ENCODE measurements around the gene IFNL2.
"Not testable (repeated sequence)": the region's sequence is repeated elsewhere in the genome, so short reads cannot be mapped to it uniquely, and the experiment has no call there.

The IFNL2 gene

DNA sequence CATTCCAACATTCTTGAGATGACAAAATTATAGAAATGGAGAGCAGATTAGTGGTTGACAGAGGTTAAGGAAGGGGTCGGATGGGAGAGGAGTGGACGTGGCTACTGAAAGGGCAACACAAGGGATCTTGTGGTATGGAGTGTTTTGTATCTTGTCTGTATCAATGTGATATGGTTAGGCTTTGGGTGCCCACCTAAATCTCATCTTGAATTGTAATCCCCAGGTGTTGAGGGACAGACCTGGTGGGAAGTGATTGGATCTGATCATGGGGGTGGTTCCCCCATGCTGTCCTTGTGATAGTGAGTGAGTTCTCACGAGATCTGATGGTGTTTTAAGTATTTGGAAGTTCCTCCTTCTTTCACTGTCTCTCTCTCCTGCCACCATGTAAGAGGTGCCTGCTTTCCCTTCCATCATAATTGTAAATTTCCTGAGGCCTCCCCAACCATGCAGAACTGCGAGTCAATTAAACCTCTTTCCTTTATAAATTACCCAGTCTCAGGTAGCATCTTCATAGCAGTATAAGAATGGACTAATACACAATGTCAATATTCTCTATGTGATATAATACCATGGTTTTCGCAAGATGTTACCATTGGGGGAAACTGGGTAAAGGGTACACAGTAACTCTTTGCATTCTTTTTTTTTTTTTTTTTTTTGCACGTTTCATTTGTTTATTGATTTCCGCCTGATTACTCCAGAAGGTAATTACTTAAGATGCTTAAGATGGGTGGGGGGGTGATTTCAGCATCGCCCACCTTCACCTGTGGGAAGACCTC lies 14.6 kb upstream of the IFNL2 start:
- DNase-seq (ENCODE audit: low spot score) = no peak

DNA sequence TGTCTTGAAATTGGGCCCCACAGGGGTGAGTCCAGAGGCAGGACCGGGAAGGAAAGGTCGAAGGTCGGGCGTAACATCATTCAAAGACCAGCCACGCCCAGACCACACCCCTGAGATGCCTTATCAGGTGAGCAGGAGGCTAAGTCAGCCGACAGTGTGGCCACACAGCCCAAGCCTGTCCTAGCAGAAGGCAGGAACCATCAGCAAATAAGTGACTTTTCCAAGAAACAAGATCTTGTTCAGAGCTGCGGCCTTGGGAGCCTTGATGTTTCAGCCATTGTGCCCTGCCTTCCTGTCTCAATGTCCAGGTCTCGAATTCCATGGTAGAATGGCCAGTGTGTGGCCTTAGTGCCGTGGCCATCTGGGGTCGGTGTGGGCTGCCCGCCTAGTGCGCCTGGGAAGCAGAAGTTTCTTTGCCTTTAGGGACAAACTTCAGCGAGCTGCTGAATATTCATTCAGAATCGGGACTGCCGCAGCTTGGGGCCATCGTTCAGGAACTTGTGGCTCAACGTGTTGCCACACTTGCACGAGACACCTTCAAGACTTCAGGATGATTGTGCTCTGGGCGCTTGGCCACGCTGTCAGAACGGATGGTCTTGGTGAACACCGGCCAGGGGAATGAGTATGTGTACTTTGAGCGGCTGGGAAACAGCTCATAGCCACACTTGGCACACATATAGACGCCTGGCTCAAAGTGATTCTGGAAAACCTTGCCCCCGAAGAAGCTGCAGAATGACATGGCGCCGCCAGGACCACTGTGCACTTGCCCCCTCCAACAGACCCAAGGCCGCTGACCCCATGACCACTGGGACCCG lies 13.5 kb upstream of the IFNL2 start:
- DNase-seq (ENCODE audit: low spot score) = no peak

GRCh38 chr19:39257227-39257626 lies 11.0 kb upstream of the IFNL2 start:
- no peak for DNase-seq (ENCODE audit: low spot score)

- DNase-seq (ENCODE audit: low spot score) = no peak
Observed at GRCh38 chr19:39261704-39262103, 6.5 kb upstream of the IFNL2 start.

DNA sequence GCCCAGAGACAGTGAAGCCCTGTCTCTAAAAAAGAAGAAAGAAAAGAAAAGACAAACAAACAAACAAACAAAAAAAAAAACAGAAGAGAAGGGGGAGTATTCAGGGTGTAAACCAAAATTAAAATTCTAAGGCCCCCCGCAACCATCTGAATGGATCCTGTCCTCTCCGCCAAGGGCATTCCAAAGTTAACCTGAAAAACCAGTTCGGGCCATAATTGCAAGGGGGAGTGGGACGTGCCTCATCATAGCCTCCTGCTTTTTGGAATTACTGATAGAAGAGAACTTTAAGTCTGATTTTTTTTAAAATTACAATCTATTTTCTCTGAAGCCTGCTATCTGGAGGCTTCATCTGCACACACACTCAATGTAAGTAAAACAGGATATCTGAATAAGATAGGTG lies 5.7 kb upstream of the IFNL2 start:
- DNase-seq (ENCODE audit: low spot score) = no peak

GRCh38 chr19:39263912-39264305 lies 4.3 kb upstream of the IFNL2 start:
- no peak for DNase-seq (ENCODE audit: low spot score)

DNA sequence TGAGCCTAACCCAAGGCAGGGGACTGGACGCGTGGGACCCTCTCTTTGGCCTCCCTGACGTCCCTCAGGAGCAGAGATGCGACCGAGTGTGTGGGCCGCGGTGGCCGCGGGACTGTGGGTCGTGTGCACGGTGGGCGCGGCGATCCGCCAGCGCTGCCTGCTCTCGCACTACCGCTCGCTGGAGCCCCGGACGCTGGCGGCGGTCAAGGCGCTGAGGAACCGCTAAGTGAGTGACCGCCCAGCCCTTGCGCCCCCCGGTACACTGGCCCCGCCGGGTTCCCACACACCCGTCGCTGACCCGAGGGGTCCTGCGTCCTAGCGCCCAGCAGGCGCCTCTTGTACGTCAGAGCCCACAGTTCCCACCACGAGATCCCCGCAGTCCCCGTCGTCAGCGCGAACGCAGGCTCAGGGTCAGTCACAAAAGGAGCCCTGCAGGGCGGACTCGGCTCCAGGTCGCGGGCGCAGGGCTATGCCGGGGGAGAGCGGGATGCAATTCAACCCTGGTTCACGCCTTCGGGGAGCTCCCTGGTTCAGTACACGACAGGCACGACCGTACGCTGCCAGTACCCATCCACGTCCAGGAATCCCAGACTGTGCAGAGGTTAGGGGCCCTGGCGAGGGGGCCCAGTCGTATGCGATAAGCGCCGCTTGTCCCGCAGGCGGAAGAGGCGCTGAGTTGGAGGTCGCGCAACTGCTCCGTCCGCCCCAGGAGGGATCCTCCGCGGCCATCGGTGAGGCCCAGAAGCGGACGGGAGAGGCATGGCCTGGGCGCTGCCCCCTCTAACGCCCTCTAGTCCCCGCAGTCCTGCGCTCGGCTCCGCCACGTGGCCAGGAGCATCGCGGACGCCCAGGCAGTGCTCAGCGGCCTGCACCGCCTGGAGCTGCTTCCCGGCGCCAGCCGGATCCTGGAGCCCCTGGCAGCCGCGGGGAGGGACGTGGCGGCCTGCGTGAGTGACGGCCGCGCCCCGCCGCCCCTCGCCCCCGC lies 3.6 kb upstream of the IFNL2 start:
- no peak for DNase-seq (ENCODE audit: low spot score)

- no peak for DNase-seq (ENCODE audit: low spot score)
Observed at GRCh38 chr19:39265321-39265916, 2.8 kb upstream of the IFNL2 start.

DNA sequence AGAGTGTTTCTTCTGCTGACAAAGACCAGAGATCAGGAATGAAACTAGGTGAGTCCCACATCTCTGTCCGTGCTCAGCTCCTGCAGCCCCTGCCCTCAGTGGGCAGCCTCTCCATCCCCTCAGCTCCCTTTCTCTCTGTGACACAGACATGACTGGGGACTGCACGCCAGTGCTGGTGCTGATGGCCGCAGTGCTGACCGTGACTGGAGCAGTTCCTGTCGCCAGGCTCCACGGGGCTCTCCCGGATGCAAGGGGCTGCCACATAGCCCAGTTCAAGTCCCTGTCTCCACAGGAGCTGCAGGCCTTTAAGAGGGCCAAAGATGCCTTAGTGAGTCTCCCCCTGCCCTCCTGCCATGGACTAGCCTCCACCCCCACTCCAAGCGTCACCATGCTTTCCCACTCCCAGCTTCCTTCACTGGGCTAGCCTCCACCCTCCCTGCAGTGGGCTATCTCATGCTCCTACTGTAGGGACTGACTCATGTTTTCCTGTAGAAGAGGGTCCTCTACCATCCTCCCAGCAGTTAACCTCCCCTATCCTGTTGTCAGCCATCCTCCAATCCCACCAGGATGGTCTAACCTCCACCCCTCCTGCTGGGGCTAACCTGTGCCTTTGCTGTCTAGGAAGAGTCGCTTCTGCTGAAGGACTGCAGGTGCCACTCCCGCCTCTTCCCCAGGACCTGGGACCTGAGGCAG lies 481 bp downstream of the IFNL2 start:
- DNase-seq (ENCODE audit: low spot score) = not testable (repeated sequence)

- DNase-seq (ENCODE audit: low spot score) = not testable (repeated sequence)
Observed at GRCh38 chr19:39269369-39269768, 1.2 kb downstream of the IFNL2 start.

DNA sequence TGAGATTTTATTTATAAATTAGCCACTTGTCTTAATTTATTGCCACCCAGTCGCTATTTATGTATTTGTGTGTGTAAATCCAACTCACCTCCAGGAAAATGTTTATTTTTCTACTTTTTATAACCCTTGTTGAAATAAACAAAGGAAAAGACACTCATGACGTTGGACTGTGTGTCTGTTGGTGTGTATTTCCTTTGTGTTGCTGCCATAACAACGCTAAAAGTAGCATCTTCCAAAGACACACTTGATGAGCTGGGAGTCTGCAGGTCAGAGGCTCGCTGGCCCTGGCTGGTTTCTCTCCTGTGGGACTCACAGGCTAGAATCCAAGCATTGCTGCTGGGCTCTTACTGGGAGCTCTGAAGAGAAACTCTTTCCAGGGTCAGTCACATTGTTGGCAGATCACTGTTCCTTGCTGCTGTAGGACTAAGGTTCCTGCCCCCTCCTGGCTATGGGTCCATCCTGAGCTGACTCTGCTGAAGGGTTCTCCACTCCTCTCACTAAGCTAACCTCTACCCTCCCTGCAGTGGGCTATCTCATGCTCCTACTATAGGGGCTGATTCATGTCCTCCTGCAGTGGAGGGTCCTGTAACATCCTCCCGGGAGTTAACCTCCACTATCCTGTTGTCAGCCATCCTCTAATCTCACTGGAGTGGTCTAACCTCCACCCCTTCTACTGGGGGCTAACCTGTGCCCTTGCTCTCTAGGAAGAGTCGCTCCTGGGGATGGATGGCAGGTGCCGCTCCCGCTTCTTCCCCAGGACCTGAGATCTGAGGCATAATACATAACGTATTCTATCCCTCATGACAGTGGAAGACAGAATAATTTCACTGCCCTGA lies 2.1 kb downstream of the IFNL2 start:
- no peak for DNase-seq (ENCODE audit: low spot score)

GRCh38 chr19:39273859-39274258 lies 5.7 kb downstream of the IFNL2 start:
- not testable (repeated sequence) for DNase-seq (ENCODE audit: low spot score)

- DNase-seq (ENCODE audit: low spot score) = no peak
Observed at GRCh38 chr19:39275578-39275977, 7.4 kb downstream of the IFNL2 start.

DNA sequence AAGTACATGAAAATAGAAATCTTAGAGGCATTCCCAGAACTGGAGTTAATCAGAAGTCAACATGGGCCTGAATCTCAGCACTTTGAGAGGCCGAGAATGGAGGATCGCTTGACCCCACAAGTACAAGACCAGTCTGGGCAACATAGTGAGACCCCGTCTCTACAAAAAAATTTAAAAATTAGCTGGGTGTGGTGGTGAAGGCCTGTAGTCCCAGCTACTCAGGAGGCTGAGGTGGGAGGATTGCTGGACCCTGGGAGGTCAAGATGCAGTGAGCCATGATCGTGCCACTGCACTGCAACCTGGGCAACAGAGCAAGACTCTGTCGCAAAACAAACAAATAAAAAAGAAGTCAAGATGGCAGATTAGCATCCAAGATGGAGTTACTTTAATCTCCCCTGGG lies 8.5 kb downstream of the IFNL2 start:
- DNase-seq (ENCODE audit: low spot score) = no peak

DNA sequence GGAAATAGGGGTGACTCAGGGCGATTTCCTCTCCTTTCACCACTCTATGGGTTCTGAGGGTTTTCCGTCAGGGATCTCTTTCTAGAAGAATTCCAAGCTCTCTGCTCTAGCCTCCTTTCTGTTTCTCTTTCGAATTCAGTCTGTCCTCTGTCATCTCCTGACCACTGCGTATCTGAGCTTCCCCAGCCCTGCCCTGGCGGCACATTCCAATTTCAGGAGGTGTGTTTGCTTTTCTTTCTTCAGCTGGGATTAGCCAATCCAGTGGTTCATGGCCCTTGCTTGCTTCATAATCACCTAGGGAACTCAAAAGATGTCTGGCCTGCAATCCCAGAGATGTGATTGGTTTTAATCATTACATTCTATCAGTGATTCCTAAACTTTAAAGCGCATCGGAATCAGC lies 9.4 kb downstream of the IFNL2 start:
- no peak for DNase-seq (ENCODE audit: low spot score)

GRCh38 chr19:39282021-39282420 lies 13.8 kb downstream of the IFNL2 start:
- no peak for DNase-seq (ENCODE audit: low spot score)

DNA sequence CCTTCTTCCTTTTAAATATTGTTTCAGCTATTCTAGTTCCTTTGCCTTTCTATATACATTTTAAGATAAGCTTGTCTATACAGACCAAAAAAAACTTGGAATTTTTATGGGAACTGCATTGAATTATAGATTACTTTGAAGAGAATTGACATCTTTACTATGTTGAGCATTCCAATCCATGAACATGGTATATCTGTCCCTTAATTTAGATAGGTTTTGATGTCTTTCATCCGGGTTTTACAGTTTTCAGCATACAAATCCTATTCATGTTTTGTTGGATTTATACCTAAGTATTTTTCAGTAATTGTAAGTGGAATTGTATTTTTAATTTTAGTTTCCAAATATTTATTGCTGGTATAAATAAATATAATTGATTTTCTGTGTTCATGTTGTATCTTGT lies 15.8 kb downstream of the IFNL2 start:
- DNase-seq (ENCODE audit: low spot score) = no peak

- no peak for DNase-seq (ENCODE audit: low spot score)
Observed at GRCh38 chr19:39293394-39293793, 25.2 kb downstream of the IFNL2 start.

- no peak for DNase-seq (ENCODE audit: low spot score)
Observed at GRCh38 chr19:39296055-39296645, 28.0 kb downstream of the IFNL2 start, which contains the start of gene IFNL1. IFNL1 (plus strand) TSS chr19:39296407; CDS start chr19:39296422, 15 bp downstream.

- DNase-seq (ENCODE audit: low spot score) = no peak
Observed at GRCh38 chr19:39296906-39297305, 28.7 kb downstream of the IFNL2 start.

Data from CD4-positive, alpha-beta T cell treated with Interleukin-6 at 100 ng/mL for 8 hours (primary cell).